NCI-H345 (cell line): ENCODE results near the gene PTCRA.
"Not testable (repeated sequence)": the region's sequence is repeated elsewhere in the genome, so short reads cannot be mapped to it uniquely, and the experiment has no call there.

ENCODE experiments used
- DNase-seq: peaks from one replicate; lab custom pipeline; 2025; lab: John Stamatoyannopoulos, UW

PTCRA gene

DNA sequence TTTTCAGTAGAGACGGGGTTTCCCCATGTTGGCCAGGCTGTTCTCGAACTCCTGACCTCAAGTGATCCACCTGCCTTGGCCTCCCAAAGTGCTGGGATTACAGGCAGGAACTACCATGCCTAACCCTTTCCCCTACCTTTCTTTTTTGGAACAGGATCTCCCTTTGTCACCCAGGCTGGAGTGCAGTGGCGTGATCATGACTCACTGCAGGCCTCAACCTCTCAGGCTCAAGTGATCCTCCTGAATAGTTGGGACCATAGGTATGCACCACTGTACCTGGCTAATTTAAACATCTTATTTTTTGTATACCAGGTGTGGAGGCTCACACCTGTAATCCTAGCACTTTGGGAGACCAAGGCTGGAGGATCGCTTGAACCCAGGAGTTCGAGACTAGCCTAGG, 25.5 kb downstream of the PTCRA start:
- DNase-seq: not testable (repeated sequence)

DNA sequence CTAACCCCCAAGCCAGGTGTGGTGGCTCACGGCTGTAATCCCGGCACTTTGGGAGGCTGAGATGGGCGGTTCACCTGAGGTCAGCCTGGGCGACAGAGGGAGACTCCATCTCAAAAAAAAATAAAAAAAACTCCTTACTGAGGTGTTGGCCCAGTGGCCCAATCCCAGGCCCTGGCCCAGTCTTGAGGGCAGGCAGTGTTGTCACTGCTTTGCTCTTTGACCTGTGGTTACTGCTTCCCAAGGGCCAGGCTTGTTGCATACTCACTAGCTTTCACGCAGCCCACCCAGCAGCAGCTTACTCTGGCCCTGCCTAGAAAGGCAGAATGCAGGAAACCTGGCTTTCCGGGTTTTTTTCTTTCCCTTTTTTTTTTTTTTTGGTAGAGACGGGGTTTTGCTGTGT, 26.6 kb downstream of the PTCRA start:
- no peak for DNase-seq

DNA sequence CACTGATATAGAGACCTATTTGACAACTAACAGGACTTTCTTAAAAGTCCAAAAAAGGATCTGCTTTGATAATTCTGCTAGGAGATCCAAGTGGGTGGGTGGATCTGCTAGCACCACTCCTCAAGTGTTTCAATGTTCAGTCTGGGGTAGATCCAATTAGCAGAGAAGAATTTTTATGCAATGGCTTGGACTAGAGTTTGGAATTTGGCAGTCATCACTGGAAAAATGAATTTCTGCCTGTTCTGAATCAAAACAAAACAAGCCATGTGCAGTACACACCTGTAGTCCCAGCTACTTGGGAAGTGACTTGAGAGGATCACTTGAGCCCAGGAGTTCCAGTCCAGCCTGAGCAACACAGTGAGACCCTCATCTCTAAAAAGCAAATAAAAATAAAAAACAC, 32.1 kb downstream of the PTCRA start:
- DNase-seq: no peak

DNA sequence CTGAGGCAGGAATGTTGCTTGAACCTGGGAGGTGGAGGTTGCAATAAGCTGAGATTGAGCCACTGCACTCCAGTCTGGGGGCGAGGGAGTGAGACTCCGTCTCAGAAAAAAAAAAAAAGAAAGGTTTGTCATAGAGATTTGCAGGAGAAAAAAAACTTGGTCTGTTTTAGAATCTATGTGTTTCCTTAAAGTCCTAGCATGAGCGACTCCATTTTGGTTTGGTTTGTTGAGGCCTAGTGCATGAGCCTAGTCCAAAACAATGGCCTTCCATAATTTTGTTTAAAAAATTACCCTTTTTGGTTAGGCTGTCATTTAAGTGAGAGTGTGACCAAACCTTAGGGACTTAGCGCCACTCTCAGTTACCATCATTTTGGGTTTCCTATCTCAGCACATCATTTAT, 36.5 kb downstream of the PTCRA start:
- DNase-seq: no peak

DNA sequence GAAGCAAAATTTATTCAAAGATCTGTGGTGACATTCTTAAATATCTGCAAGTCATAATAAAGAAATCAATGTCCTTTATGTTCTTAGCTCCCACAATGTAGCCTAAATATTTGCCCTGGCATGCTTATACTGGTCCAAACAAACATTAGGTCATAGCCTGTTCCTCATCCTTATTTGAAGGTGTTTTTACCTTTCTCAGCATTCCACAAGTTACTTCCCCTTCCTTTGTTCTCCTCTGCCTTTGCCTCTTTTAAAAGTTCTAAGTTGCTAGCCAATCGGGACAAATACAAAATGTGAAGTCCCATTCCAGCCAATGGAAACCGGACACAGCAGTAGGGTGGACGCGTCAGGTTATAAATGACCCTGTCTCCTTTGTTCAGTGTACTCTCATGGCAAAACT, 38.6 kb downstream of the PTCRA start:
- DNase-seq: not testable (repeated sequence)

DNA sequence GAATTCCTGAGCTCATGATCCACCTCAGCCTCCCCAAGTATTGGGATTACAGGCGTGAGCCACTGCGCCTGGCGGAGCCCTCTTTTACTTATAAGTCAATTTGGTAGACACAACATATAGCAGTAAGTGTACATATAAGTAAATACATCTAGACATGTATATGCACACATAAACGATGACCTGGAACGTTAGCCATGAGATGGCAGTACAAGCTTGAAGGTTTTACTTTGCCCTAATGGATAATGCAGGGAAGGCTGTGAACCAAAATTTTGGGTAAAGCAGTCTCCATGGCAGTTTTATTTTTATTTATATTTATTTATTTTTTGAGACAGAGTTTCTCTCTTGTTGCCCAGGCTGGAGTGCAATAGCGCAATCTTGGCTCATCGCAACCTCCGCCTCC, 42.3 kb downstream of the PTCRA start:
- peak; percentile 4 for DNase-seq

DNA sequence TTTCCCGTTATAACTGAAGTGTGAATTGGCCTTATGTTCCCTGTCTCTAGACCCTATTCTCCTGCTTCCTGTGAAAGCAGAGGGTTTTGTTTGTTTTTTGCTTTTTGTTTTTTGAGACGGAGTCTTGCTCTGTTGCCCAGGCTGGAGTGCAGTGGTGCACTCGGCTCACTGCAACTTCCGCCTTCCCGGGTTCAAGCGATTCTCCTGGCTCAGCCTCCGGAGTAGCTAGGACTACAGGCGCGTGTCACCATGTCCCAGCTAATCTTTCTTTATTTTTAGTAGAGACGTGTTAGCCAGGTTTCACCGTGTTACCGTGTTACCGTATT, 44.0 kb downstream of the PTCRA start:
- no peak for DNase-seq

DNA sequence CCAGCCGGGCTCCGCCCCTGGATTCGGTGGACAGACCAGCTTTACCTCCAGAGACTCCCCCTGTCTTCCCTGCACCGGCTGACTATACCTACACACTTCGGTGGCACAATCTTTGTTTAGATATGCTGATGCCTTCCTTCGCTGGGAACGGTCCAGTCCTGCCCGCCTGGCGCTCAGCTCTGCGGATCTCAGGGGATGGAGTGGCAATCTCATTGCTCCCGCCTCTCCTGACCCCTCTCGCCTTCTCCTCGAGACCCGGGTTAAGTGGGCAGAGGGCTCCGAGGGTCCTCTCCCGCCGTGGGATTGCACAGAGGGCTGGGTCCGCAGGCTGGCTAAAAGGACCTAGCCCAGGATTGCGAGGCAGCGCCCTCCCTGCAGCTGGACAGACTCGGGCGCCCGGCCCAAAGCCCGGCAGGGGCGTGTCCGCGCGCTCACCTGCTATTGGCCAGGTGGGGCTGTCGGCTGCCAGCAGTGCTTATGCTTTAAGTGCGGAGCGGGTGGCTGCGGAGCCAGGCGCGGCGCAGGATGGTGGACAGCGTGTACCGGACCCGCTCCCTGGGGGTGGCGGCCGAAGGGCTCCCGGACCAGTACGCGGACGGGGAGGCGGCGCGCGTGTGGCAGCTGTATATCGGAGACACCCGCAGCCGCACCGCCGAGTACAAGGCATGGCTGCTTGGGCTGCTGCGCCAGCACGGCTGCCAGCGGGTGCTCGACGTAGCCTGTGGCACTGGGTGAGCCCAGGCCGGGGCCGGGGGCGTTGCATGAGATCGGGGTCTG, 44.6 kb downstream of the PTCRA start, which contains the start of gene GNMT:
GNMT (plus strand) TSS at position 512 of the 777 bp plus-strand sequence; CDS start at position 526, 14 bp downstream.
- peak; percentile 66 for DNase-seq

DNA sequence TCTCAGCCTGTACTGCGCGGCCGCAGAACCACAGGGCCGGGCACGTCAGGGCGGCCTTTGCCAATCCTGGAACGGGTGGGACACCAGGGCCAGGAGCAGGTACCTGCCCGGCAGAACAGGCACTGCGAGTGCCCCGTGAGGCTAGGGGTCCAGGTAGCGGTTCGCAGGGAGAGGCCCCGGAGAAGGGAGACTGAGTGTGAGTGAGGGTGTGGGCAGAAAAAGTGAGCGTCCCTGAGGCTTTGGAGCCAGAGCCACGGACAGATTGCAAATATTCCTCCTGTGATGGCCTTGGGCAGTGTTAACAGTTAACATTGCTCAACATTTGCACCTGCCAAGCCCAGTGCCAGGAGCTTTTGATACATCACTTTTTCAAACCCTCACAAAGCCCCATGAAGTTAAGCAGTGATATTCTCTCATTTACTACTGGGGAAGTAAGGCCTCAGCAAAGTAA, 45.2 kb downstream of the PTCRA start:
- DNase-seq: no peak

DNA sequence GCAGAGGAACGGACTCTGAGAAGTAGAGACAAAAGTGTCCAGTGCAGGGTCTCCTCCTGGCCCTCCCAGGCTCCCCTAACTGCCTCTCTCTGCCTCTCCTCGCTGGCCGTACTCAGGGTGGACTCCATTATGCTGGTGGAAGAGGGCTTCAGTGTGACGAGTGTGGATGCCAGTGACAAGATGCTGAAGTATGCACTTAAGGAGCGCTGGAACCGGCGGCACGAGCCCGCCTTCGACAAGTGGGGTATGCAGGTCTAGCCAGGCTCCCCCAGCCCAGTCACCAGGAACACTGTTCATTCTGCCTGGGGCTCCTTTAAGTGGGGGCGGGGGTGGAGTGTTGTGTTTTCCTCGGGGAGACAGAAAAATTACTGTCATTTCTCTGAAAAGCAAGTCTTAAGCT, 46.2 kb downstream of the PTCRA start:
- DNase-seq: no peak

DNA sequence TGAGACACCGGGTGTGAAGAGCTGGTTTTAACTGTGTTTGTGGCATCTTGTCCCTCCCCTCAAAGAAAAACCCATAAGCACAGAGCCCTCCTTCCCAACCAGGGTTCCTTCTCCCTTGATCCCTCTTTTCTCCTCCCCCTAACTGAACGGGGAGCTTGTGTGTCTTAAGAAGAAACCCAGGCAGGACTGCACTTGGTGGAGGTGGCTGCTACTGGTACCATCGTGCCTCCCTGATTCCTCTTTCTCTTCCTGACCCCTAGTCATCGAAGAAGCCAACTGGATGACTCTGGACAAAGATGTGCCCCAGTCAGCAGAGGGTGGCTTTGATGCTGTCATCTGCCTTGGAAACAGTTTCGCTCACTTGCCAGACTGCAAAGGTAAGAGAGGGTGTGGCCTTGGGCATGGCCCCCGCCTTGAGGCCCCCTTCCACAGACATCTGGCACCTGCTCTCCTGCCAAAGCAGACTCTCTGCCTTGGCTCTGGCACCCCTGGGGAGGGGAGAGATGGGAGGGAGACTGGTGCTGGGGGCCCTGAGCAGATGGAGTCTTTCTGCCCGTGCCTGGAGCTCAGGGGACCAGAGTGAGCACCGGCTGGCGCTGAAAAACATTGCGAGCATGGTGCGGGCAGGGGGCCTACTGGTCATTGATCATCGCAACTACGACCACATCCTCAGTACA, 46.8 kb downstream of the PTCRA start:
- peak; percentile 5 for DNase-seq

DNA sequence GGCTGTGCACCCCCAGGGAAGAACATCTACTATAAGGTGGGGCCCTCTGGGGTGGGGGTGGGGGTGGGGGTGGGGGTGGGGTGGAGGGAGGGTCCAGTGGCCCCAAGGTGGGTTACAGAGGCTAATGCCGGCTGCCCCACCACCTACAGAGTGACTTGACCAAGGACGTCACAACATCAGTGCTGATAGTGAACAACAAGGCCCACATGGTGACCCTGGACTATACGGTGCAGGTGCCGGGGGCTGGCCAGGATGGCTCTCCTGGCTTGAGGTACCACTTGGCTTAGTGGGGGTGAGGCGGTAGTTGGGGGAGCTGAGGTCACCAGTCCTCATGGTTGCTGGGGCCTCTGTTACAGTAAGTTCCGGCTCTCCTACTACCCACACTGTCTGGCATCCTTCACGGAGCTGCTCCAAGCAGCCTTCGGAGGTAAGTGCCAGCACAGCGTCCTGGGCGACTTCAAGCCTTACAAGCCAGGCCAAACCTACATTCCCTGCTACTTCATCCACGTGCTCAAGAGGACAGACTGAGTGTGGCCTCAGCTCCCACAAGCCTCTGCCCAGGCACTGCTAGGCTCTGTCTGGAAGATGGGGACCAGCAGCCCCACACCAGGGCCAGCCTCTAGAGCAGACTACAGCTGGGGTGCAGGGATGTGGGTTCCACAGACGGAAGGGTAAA, 47.5 kb downstream of the PTCRA start:
- no peak for DNase-seq

DNA sequence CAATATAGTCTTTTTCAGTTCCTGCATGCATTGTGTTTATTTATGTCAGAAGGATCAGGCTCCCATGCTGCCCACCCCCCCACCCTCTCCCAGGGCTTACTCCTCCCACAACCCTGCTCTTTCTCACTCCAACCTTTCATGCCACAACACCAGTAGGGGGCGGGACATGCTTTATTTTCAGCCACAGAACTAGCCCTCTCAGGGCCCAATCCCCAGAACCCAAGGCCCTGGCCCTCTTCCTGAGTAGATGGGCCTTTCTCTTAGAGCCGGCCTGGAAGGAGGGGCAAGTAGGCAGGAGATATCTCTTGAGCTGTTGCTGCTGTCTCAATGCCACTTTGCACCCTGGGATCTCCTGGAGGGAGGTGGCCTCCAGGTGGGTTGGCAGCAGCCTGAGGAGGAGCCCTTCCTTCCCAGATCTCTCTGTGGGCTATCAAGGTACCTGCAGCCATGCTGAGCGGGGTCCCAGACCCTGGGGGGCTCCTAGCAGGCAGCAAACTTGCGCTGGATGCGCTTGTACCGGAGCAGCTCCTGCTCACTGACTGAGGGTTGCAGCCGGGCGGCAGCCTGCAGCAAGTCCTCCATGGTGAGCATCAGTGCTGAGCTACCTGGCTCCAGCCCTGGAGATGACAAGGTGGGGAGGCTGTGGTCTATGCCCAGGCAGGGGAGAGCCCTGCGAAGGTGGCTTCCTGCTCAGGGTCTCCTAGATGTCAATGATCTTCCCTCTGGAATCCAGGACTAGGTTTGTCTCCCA, 48.2 kb downstream of the PTCRA start:
- no peak for DNase-seq

DNA sequence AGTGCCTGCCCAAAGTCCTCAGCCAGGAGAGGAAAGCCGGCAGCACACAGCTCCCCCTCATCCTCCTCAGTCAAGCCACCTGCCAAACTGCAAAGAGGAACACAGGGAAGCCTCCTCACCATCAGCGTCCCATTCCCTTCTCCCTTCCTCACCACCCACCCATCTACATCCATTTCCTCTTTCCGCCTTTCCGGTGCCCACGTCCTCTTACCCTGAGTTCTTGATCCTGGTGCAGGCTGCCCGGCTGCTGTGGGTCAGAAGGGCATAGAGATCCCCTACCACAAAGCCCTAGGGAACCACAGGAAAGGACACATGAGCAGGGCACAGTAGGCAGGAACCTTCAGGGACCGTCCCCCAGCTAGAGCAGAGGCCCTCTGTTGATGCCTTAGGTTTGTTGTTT, 50.7 kb downstream of the PTCRA start:
- no peak for DNase-seq

DNA sequence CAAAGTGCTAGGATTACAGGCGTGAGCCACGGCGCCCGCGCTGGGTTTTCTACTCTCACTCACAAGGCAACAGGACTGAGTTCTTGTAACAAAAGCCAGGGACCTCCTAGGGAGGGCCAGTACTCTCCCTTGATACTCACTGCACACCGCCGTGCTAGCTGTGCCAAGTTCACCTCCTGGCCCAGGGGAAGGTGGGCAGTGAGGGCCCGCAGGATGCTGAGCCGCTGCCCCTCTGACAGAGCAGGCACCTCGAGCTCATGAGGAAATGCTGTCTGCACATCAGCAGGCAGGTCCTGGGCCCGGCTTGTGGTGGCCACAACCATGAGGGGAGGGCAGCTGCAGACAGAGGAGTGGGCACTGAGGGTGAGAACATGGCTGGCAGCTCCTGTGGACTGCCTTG, 51.4 kb downstream of the PTCRA start:
- DNase-seq: no peak

DNA sequence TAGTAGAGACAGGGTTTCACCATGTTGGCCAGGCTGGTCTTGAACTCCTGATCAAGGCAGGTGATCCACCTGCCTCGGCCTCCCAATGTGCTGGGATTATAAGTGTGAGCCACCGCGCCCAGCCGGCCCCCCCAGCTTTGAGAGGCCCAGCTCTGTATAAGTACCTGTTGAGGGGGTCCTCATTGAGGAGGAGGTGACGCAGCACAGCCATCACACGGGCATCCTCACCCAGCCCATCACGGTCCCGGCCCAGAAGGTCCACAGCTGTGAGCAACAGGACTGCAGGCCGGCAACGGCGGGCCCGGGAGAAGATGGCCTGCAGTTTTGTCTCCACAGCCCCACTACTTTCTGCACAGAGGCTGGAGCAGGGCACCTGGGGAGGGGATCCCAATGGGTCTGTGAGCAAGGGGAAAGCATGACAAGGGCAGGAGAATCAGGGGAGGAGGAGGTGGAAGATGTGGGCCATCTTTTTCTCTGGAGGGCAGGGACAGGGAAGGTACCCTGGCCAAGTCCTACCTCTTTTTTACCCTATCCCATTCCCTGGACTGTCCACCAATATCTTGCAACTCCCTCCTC, 52.4 kb downstream of the PTCRA start:
- DNase-seq: no peak

DNA sequence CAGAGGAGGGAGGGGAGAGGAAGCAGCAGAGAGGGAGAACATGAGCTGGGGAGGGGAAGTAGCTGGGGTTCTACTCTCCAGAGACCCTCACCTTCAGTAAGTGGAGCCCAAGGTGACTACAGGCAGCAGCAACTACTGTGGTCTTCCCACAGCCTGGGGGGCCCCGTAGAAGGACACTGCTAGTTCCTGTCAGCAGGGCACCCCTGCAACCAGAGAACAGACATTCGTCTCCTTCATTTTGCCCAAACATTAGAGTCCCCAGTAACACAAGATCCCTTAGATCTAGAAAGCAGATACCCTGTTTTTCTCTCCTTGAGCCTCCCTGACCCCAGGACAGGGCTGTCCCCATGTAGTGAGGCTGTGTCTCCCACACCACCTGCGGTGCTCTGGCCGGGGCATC, 52.9 kb downstream of the PTCRA start:
- DNase-seq: no peak

DNA sequence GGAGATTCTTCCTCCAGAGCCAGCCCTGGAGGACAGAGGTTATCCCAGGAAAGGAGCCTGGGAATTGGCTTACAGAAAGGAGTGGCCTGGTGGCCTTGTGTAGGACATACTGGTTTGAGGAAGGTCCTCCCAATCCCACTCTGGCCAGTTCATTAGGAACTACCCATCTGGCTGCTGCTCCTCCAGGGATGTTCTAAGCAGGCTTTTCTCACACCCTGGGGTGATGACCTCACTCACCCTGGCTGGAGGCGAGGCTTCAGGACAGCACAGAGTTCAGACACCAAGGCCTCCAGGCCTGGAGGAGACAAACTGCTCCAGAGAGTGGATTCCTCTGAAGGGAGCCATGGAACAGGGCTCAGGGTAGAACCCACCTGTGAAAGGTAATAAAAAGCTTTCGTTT, 53.6 kb downstream of the PTCRA start:
- DNase-seq: no peak

DNA sequence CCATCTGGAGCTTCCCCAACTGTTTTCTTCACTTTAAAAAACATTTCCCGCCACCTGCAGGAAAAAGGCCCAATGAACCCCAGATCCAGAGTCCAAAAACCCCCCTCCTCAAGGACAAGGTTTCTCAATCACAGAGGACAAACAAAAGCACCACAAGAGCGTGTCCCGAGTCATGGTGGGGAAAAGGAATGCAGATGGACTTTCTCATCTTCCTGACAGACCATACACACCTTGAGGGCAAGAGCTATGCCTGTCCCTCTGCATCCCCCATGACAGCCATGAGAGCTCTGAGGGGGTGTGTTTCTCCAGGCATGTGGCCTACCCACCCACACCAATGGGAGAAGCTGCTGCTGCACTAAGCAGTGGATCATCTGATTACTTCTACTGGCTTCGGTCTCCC, 54.1 kb downstream of the PTCRA start:
- DNase-seq: no peak

DNA sequence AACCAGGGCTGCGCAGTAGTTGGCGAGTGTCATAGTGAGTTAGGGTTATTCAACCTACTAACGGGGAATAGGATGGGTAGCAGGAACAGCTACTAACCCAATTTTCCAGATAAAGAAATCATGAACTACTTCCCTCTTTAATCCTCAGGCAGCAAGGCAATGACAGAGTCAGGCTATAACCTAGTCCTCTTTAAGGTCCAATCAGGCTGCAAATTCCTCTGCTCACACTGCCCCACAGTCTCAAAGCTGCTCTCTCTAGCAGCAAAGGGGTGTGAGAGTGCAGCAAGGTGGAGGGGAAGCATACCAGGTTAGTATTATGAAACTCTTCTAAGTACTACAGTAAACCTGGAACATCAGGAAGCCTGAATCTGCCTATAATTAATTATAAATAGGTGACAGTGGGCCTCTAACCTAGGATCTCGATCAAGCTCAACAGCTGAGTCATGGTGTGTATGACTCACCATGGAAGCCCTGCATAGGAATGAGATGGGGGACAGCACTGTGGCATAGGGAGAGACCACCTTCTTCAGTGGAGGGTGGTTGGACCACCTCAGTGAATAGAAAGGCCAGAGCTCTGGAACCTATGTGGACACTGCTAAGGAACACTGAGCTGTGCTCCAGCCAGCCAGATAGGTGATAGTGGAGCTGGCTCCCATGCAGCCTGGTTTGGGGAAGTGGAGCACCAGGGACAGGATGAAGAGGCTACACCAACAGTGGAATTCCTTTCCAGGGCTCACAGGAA, 55.2 kb downstream of the PTCRA start:
- DNase-seq: no peak

DNA sequence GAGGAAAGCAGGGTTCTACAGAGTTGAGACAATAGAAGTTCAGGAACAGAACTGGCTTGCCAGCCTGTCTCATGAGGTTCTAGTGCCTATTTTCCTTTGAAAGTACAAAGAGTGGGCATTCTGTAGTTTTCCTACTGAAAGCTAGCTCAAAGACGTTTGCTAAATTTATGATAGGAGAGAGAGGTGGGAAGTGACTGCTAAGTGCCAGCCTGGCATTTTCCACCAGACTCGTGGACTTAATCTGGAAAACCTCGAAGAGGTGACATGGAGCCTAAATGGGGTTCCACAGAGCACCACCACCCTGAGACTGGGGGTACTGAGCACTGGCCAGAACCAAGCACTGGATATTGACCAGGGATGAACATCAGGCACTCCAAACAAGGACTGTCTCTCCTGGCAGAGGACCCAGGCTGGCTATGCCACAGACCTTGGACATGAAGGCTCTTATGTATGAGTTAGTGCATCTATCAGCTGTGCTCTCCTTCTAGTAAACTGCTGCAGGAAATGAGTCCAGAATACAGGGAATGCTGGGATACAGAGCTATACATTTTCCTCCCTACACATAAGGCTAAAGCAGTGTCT, 56.0 kb downstream of the PTCRA start:
- DNase-seq: no peak
